Suprapubic skin (tissue), 4 donors: Measurements from ENCODE around the gene BCL10. TPM values are rescaled to one million over a fixed set of nuclear protein-coding genes. Genes with fewer than 3 reads are reported as not detected.

ENCODE experiments used
- DNase-seq, 2 donors: peaks; one replicate each; pipeline ENCODE4 v3.0.0-alpha.2; 2019; ENCODE audit warnings: low spot score in 2 of 2
- H3K27ac ChIP-seq: fragments of 200-600 bp; sonication (generic); one replicate; pipeline ENCODE4 v1.5.1; 2019
- H3K27me3 ChIP-seq: fragments of 200-600 bp; sonication (generic); one replicate; pipeline ENCODE4 v1.5.1; 2019
- H3K36me3 ChIP-seq: fragments of 200-600 bp; sonication (generic); one replicate; pipeline ENCODE4 v1.5.1; 2019
- H3K4me1 ChIP-seq: fragments of 200-600 bp; sonication (generic); one replicate; pipeline ENCODE4 v1.5.1; 2019
- H3K4me3 ChIP-seq: fragments of 200-600 bp; sonication (generic); one replicate; pipeline ENCODE4 v1.5.1; 2019; ENCODE audit warnings: mild to moderate bottlenecking
- H3K9me3 ChIP-seq: fragments of 200-600 bp; sonication (generic); one replicate; pipeline ENCODE4 v1.5.1; 2019
- EP300 ChIP-seq: sonication (generic); formaldehyde crosslinking; IDR thresholded peaks from one replicate; pipeline ENCODE4 v1.6.1; 2017; ENCODE audit warnings: antibody characterized with exemption
- POLR2A ChIP-seq, 2 donors: fragments of 450-650 bp; IDR thresholded peaks; one replicate each; pipeline ENCODE4 v1.6.1; 2017; ENCODE audit warnings: antibody characterized with exemption in 2 of 2, mild to moderate bottlenecking in 2 of 2, moderate library complexity in 2 of 2
- POLR2AphosphoS5 ChIP-seq, 3 donors: sonication (generic); formaldehyde crosslinking; IDR thresholded peaks; one replicate each; pipeline ENCODE4 v1.6.1; 2017; ENCODE audit warnings: antibody characterized with exemption in 3 of 3
- WGBS: methylation state at CpG from one replicate; pipeline ENCODE4 v1.1.5; 2018; 5-methylcytosine and 5-hydroxymethylcytosine counted together
- total RNA-seq, 4 donors: library from RNA; depleted of rRNA; stranded (reverse); fragments of >200 nt; gene quantifications; one replicate each; pipeline ENCODE4 v1.1.0, GENCODE V29; 2016
- TF ChIP-seq, protein P1 (sequence below), 2 donors: fragments of 200-600 bp in 1 of 2; fragments of 450-650 bp in 1 of 2; sonication (generic) in 1 of 2; IDR thresholded peaks; one replicate each; pipeline ENCODE4 v1.5.1; 2016 to 2019; ENCODE audit warnings: antibody characterized with exemption in 2 of 2, mild to moderate bottlenecking in 1 of 2, moderate library complexity in 1 of 2

The BCL10 gene
- total RNA-seq, 4 donors from 2014 or later: 19.9 to 34.1 (median 30.7) TPM

GRCh38 chr1:85317560-85317959, 41.1 kb upstream of the BCL10 start:
- Histone ChIP-seq H3K36me3 (no peaks in the 10 kb centered on the region), H3K4me1 (peaks cover 30% of the 10 kb centered on the region), H3K9me3 (no peaks in the 10 kb centered on the region), H3K4me3 (no peak overlapping the region), H3K27me3 (no peaks in the 10 kb centered on the region), H3K27ac (no peak overlapping the region)
- DNase-seq: no peak
- no peak for TF ChIP-seq EP300
- TF ChIP-seq, protein P1, sequence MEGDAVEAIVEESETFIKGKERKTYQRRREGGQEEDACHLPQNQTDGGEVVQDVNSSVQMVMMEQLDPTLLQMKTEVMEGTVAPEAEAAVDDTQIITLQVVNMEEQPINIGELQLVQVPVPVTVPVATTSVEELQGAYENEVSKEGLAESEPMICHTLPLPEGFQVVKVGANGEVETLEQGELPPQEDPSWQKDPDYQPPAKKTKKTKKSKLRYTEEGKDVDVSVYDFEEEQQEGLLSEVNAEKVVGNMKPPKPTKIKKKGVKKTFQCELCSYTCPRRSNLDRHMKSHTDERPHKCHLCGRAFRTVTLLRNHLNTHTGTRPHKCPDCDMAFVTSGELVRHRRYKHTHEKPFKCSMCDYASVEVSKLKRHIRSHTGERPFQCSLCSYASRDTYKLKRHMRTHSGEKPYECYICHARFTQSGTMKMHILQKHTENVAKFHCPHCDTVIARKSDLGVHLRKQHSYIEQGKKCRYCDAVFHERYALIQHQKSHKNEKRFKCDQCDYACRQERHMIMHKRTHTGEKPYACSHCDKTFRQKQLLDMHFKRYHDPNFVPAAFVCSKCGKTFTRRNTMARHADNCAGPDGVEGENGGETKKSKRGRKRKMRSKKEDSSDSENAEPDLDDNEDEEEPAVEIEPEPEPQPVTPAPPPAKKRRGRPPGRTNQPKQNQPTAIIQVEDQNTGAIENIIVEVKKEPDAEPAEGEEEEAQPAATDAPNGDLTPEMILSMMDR (IDR thresholded peaks at IDR 0.05): no peak
- 53% methylated on average over 5 of the region's 5 CpGs for WGBS

DNA sequence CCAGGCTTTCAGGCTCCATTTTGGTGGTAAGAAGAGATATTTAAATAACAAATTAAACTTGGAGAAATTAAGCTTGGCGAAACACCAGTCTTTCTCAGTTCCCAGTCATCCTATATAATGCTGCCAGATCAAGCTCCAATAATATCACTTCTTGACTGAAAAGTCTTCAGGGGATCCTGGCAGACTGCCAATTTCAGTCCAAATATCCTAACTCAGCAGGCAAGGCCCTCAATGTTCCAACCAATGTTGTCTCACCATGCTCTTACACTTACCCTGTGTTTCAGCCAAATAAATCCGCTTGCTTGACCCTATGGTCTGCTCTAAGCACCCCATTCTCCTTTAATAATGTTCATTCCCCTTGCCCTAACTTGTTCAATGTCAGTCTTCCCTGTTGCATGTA, 39.9 kb upstream of the BCL10 start:
- H3K27ac ChIP-seq: no peak overlapping the region
- TF ChIP-seq EP300 (no peak), POLR2A (IDR thresholded peaks at IDR 0.05) (no peak), POLR2AphosphoS5 (IDR thresholded peaks at IDR 0.05) (no peak)
- TF ChIP-seq, protein P1 (IDR thresholded peaks at IDR 0.05): no peak
- DNase-seq: no peak
- no peaks in the 10 kb centered on the region for H3K9me3 ChIP-seq
- no peaks in the 10 kb centered on the region for H3K27me3 ChIP-seq
- no peaks in the 10 kb centered on the region for H3K36me3 ChIP-seq
- WGBS: 81% methylated on average over 2 of the region's 2 CpGs
- peaks cover 29% of the 10 kb centered on the region for H3K4me1 ChIP-seq
- H3K4me3 ChIP-seq: no peak overlapping the region

DNA sequence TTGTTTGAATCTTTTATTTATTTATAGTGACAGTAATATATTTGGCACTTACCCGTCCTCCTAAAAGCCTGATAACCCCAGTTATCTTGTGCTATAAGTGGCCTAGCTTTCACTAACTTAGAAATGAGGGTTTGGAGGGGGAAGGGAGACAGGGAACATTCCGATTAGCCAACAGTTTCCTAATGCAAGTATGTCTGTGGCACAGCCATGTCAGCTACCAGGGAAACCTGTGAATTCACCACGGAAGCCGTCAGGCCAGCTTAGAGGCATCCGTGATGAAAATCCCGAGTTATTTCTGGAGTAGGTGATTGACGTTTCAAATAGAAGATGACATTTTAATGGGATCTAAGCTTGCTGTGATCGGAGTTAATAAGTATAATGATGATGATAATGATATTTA, 39.4 kb upstream of the BCL10 start:
- peaks cover 24% of the 10 kb centered on the region for H3K4me1 ChIP-seq
- H3K27ac ChIP-seq: no peak overlapping the region
- H3K9me3 ChIP-seq: no peaks in the 10 kb centered on the region
- no peak for TF ChIP-seq POLR2AphosphoS5 (IDR thresholded peaks at IDR 0.05)
- no peak for TF ChIP-seq POLR2A (IDR thresholded peaks at IDR 0.05)
- TF ChIP-seq, protein P1 (IDR thresholded peaks at IDR 0.05): no peak
- TF ChIP-seq EP300: no peak
- no peak for DNase-seq
- H3K4me3 ChIP-seq: no peak overlapping the region
- no peaks in the 10 kb centered on the region for H3K36me3 ChIP-seq
- WGBS: 61% methylated on average over 8 of the region's 8 CpGs
- no peaks in the 10 kb centered on the region for H3K27me3 ChIP-seq

GRCh38 chr1:85314726-85315125, 38.3 kb upstream of the BCL10 start:
- H3K4me3 ChIP-seq: no peak overlapping the region
- H3K27ac ChIP-seq: peak overlapping the region; percentile 71
- TF ChIP-seq, protein P1 (IDR thresholded peaks at IDR 0.05): no peak
- TF ChIP-seq POLR2A (IDR thresholded peaks at IDR 0.05): no peak
- no peak for TF ChIP-seq POLR2AphosphoS5 (IDR thresholded peaks at IDR 0.05)
- no peak for TF ChIP-seq EP300
- H3K27me3 ChIP-seq: no peaks in the 10 kb centered on the region
- DNase-seq: no peak
- no peaks in the 10 kb centered on the region for H3K36me3 ChIP-seq
- H3K9me3 ChIP-seq: no peaks in the 10 kb centered on the region
- peaks cover 21% of the 10 kb centered on the region for H3K4me1 ChIP-seq

- no peak for TF ChIP-seq EP300
- TF ChIP-seq, protein P1 (IDR thresholded peaks at IDR 0.05): no peak
- no peak for DNase-seq
- 29% methylated on average over 3 of the region's 3 CpGs for WGBS
- Histone ChIP-seq H3K9me3 (no peaks in the 10 kb centered on the region), H3K4me1 (peaks cover 19% of the 10 kb centered on the region), H3K4me3 (no peak overlapping the region), H3K27ac (peak overlapping the region; percentile 71), H3K36me3 (no peaks in the 10 kb centered on the region), H3K27me3 (no peaks in the 10 kb centered on the region)
Observed at GRCh38 chr1:85313888-85314696, 37.7 kb upstream of the BCL10 start.
